RWPE2 (cell line): ENCODE results near the gene RS1.
A peak's percentile ranks its signal among the peaks of the same experiment; 100 is the strongest.

ENCODE experiments used
- ATAC-seq: fragments of 200-7000 bp; cut with Tn5 transposase; 3 replicates; pipeline ENCODE4 v1.9.1; 2021; ENCODE audit warnings: low read depth
- DNase-seq: peaks from one replicate; pipeline ENCODE4 v3.0.0-alpha.2; 2020; ENCODE audit warnings: low spot score
- H3K27ac ChIP-seq: fragments of 450-650 bp; 2 replicates; pipeline ENCODE4 v1.5.1; 2017; ENCODE audit warnings: mild to moderate bottlenecking; ENCODE audit not compliant: poor library complexity, severe bottlenecking
- H3K27me3 ChIP-seq: fragments of 250-450 bp; sonication (Bioruptor Pico); 2 replicates; pipeline ENCODE4 v1.5.1; 2021; ENCODE audit warnings: mild to moderate bottlenecking, moderate library complexity; ENCODE audit not compliant: insufficient read depth, poor library complexity, severe bottlenecking
- H3K36me3 ChIP-seq: fragments of 250-450 bp; sonication (Bioruptor Pico); 2 replicates; pipeline ENCODE4 v1.5.1; 2020; ENCODE audit warnings: low read depth, mild to moderate bottlenecking, moderate library complexity
- H3K4me1 ChIP-seq: fragments of 250-450 bp; sonication (Bioruptor Pico); 2 replicates; pipeline ENCODE4 v1.5.1; 2021; ENCODE audit warnings: mild to moderate bottlenecking, moderate library complexity; ENCODE audit not compliant: insufficient read depth, poor library complexity, severe bottlenecking
- H3K4me3 ChIP-seq: fragments of 250-450 bp; sonication (Bioruptor Pico); 2 replicates; pipeline ENCODE4 v1.5.1; 2021; ENCODE audit warnings: mild to moderate bottlenecking, moderate library complexity; ENCODE audit not compliant: severe bottlenecking
- H3K9me3 ChIP-seq: fragments of 250-450 bp; sonication (Bioruptor Pico); 2 replicates; pipeline ENCODE4 v1.5.1; 2021; ENCODE audit warnings: mild to moderate bottlenecking, moderate library complexity; ENCODE audit not compliant: severe bottlenecking
- CTCF ChIP-seq: fragments of 450-650 bp; IDR thresholded peaks from one replicate; pipeline ENCODE4 v1.5.1; 2017; ENCODE audit warnings: mild to moderate bottlenecking, moderate library complexity; ENCODE audit not compliant: poor library complexity, severe bottlenecking

RS1 gene

GRCh38 chrX:18702362-18703195, 30.7 kb upstream of the RS1 start:
- Histone ChIP-seq H3K4me3 (no peak overlapping the region), H3K27ac (peak overlapping the region; percentile 59), H3K9me3 (no peaks in the 10 kb centered on the region), H3K27me3 (no peaks in the 10 kb centered on the region), H3K36me3 (no peaks in the 10 kb centered on the region), H3K4me1 (peaks cover 18% of the 10 kb centered on the region)
- DNase-seq (no peak), ATAC-seq (peak; percentile 79)
- no peak for TF ChIP-seq CTCF

- Histone ChIP-seq H3K9me3 (no peaks in the 10 kb centered on the region), H3K27me3 (no peaks in the 10 kb centered on the region), H3K4me1 (peaks cover 18% of the 10 kb centered on the region), H3K27ac (peak overlapping the region; percentile 59), H3K4me3 (no peak overlapping the region), H3K36me3 (no peaks in the 10 kb centered on the region)
- DNase-seq = peak; percentile 65
- no peak for TF ChIP-seq CTCF
- peak; percentile 64 for ATAC-seq
Measured at GRCh38 chrX:18701621-18702361, 29.9 kb upstream of the RS1 start.

- Histone ChIP-seq H3K27ac (no peak overlapping the region), H3K4me3 (no peak overlapping the region), H3K9me3 (no peaks in the 10 kb centered on the region), H3K36me3 (no peaks in the 10 kb centered on the region), H3K4me1 (peaks cover 18% of the 10 kb centered on the region), H3K27me3 (no peaks in the 10 kb centered on the region)
- TF ChIP-seq CTCF = no peak
- DNase-seq = no peak
- no peak for ATAC-seq
Measured at GRCh38 chrX:18698737-18699650, 27.1 kb upstream of the RS1 start.

GRCh38 chrX:18696653-18697052, 24.7 kb upstream of the RS1 start:
- TF ChIP-seq CTCF = no peak
- DNase-seq (no peak), ATAC-seq (no peak)
- Histone ChIP-seq H3K27ac (no peak overlapping the region), H3K4me3 (no peak overlapping the region), H3K9me3 (no peaks in the 10 kb centered on the region), H3K27me3 (no peaks in the 10 kb centered on the region), H3K36me3 (no peaks in the 10 kb centered on the region), H3K4me1 (peaks cover 3% of the 10 kb centered on the region)
